ENCODE data around the gene VPS26B.

The VPS26B gene

DNA sequence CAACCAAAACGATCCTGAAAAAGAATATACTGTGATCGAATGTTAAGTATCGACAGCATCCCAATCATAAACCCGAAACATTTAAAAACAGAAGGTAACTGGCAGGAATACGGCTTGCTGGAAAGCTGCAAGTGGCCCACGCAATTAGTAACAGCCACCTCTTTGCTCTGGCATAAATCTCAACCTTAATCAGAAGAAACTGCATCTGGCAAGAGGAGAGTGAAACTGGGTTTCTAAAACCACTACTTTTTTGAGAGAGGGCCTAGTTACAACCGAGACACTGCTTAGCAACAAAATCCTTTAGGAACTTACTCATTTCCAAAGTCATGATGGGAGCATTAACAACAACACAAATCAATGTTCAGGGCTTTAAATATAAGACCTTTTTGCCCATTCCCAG, 8.6 kb upstream of the VPS26B start:
- DNase-seq (ENCODE audit: low read depth) = no peak
- no peak overlapping the region for H3K4me3 ChIP-seq (ENCODE audit: low read depth, low read length)
- no peak for TF ChIP-seq MYC (IDR thresholded peaks at IDR 0.05; ENCODE audit: low read depth, low read length)
- TF ChIP-seq POLR2A (IDR thresholded peaks at IDR 0.05; ENCODE audit: extremely low read depth, insufficient read length) = no peak
- TF ChIP-seq MAX (IDR thresholded peaks at IDR 0.05; ENCODE audit: low read depth, low read length) = no peak
- TF ChIP-seq, protein P1, sequence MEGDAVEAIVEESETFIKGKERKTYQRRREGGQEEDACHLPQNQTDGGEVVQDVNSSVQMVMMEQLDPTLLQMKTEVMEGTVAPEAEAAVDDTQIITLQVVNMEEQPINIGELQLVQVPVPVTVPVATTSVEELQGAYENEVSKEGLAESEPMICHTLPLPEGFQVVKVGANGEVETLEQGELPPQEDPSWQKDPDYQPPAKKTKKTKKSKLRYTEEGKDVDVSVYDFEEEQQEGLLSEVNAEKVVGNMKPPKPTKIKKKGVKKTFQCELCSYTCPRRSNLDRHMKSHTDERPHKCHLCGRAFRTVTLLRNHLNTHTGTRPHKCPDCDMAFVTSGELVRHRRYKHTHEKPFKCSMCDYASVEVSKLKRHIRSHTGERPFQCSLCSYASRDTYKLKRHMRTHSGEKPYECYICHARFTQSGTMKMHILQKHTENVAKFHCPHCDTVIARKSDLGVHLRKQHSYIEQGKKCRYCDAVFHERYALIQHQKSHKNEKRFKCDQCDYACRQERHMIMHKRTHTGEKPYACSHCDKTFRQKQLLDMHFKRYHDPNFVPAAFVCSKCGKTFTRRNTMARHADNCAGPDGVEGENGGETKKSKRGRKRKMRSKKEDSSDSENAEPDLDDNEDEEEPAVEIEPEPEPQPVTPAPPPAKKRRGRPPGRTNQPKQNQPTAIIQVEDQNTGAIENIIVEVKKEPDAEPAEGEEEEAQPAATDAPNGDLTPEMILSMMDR (IDR thresholded peaks at IDR 0.05; ENCODE audit: low read depth, low read length) = no peak

DNA sequence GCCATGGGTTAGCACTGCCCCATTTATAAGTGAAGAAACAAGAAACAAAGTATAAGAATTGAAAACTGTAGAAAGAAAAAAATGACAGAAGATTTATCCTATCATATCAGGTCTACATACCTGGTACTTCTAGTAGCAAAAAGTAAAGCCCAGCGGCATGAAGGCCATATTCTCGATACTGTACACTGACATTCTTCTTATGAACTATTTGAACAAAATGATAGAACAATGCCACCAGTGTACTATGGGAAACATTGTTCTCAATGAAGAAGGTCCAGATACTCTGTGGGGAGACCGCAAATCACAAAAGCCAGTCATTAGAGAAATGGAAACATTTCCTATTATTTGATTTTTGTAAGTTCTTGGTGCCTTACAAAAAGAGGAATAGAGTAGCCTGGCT, 7.7 kb upstream of the VPS26B start:
- DNase-seq (ENCODE audit: low read depth) = no peak
- TF ChIP-seq, protein P1 (IDR thresholded peaks at IDR 0.05; ENCODE audit: low read depth, low read length) = no peak
- TF ChIP-seq MYC (IDR thresholded peaks at IDR 0.05; ENCODE audit: low read depth, low read length) = no peak
- no peak for TF ChIP-seq MAX (IDR thresholded peaks at IDR 0.05; ENCODE audit: low read depth, low read length)
- no peak for TF ChIP-seq POLR2A (IDR thresholded peaks at IDR 0.05; ENCODE audit: extremely low read depth, insufficient read length)
- H3K4me3 ChIP-seq (ENCODE audit: low read depth, low read length) = no peak overlapping the region

GRCh38 chr11:134223121-134223520, 1.4 kb upstream of the VPS26B start:
- TF ChIP-seq, protein P1 (IDR thresholded peaks at IDR 0.05; ENCODE audit: low read depth, low read length) = no peak
- TF ChIP-seq MYC (IDR thresholded peaks at IDR 0.05; ENCODE audit: low read depth, low read length) = no peak; the same call in 1 of the 2 replicates
- no peak for TF ChIP-seq POLR2A (IDR thresholded peaks at IDR 0.05; ENCODE audit: extremely low read depth, insufficient read length)
- TF ChIP-seq MAX (IDR thresholded peaks at IDR 0.05; ENCODE audit: low read depth, low read length) = no peak
- peak overlapping the region; percentile 77 for H3K4me3 ChIP-seq (ENCODE audit: low read depth, low read length)
- DNase-seq (ENCODE audit: low read depth) = peak; percentile 46

- peak overlapping the region; percentile 83 for H3K4me3 ChIP-seq (ENCODE audit: low read depth, low read length)
- DNase-seq (ENCODE audit: low read depth) = peak; percentile 88
- TF ChIP-seq MYC (IDR thresholded peaks at IDR 0.05; ENCODE audit: low read depth, low read length) (peak; percentile 80), MAX (IDR thresholded peaks at IDR 0.05; ENCODE audit: low read depth, low read length) (peak; percentile 88), POLR2A (IDR thresholded peaks at IDR 0.05; ENCODE audit: extremely low read depth, insufficient read length) (no peak)
Measured at GRCh38 chr11:134224710-134225664, 516 bp downstream of the VPS26B start.

- no peak for DNase-seq (ENCODE audit: low read depth)
- TF ChIP-seq MAX (IDR thresholded peaks at IDR 0.05; ENCODE audit: low read depth, low read length) = no peak
- no peak for TF ChIP-seq POLR2A (IDR thresholded peaks at IDR 0.05; ENCODE audit: extremely low read depth, insufficient read length)
- TF ChIP-seq MYC (IDR thresholded peaks at IDR 0.05; ENCODE audit: low read depth, low read length) = no peak
- TF ChIP-seq, protein P1 (IDR thresholded peaks at IDR 0.05; ENCODE audit: low read depth, low read length) = no peak
- peak overlapping the region; percentile 17 for H3K4me3 ChIP-seq (ENCODE audit: low read depth, low read length)
Measured at GRCh38 chr11:134226806-134227325, 2.4 kb downstream of the VPS26B start.

- no peak for TF ChIP-seq MAX (IDR thresholded peaks at IDR 0.05; ENCODE audit: low read depth, low read length)
- TF ChIP-seq MYC (IDR thresholded peaks at IDR 0.05; ENCODE audit: low read depth, low read length) = no peak
- TF ChIP-seq, protein P1 (IDR thresholded peaks at IDR 0.05; ENCODE audit: low read depth, low read length) = no peak
- no peak for TF ChIP-seq POLR2A (IDR thresholded peaks at IDR 0.05; ENCODE audit: extremely low read depth, insufficient read length)
- H3K4me3 ChIP-seq (ENCODE audit: low read depth, low read length) = no peak overlapping the region
- no peak for DNase-seq (ENCODE audit: low read depth)
Measured at GRCh38 chr11:134228625-134229024, 4.2 kb downstream of the VPS26B start.

Data from NB4 (cell line).